ENCODE data around the gene PRKD2. TPM values are rescaled to one million over a fixed set of nuclear protein-coding genes. Genes with fewer than 3 reads are reported as not detected.
"Not testable (repeated sequence)": the region's sequence is repeated elsewhere in the genome, so short reads cannot be mapped to it uniquely, and the experiment has no call there.

PRKD2 gene
- total RNA-seq = 9.6 TPM
- long read RNA-seq, transcript PRKD2-201 (18 exons, 3,070 nt) = major isoform, 5 of 14 reads
- long read RNA-seq, partial matches to known transcripts = 4 of 14 reads
- long read RNA-seq, other reads (novel, unspliced or antisense) = 2 of 14 reads

- ATAC-seq (peak; percentile 86), DNase-seq (ENCODE audit: missing footprints) (peak; percentile 96)
- intact Hi-C loops (cut with DNase I) = no loop called here
These were observed at the start of gene PRKD2 for GRCh38 chr19:46717034-46717715. Gene PRKD2 (minus strand): TSS chr19:46717114. CDS start chr19:46716370, 744 bp downstream.

- DNase-seq (ENCODE audit: missing footprints) (no peak), ATAC-seq (peak; percentile 32)
- intact Hi-C loops (cut with DNase I) = no loop called here
These were observed 47.9 kb upstream of the PRKD2 start for GRCh38 chr19:46764817-46765291.

GRCh38 chr19:46762245-46762890 lies 45.5 kb upstream of the PRKD2 start:
- no peak for DNase-seq (ENCODE audit: missing footprints)
- intact Hi-C loops (cut with DNase I) = no loop called here
- ATAC-seq = no peak

- no peak for ATAC-seq
- DNase-seq (ENCODE audit: missing footprints) = no peak
- intact Hi-C loops (cut with DNase I) = no loop called here
These were observed 44.5 kb upstream of the PRKD2 start for GRCh38 chr19:46761418-46761831.

- intact Hi-C loops (cut with DNase I); ATAC-seq; DNase-seq (ENCODE audit: missing footprints): not testable (repeated sequence)
These were observed 44.0 kb upstream of the PRKD2 start for GRCh38 chr19:46760897-46761296.

GRCh38 chr19:46760363-46760762 lies 43.4 kb upstream of the PRKD2 start:
- intact Hi-C loops (cut with DNase I) = no loop called here
- no peak for DNase-seq (ENCODE audit: missing footprints)
- no peak for ATAC-seq

GRCh38 chr19:46759817-46760333 lies 43.0 kb upstream of the PRKD2 start:
- ATAC-seq = peak; percentile 40
- intact Hi-C loops (cut with DNase I) = loop anchor here (5.0 kb wide), 1 partner anchor 232 kb away; no protein-coding TSS in a partner anchor
- no peak for DNase-seq (ENCODE audit: missing footprints)

GRCh38 chr19:46759206-46759605 lies 42.3 kb upstream of the PRKD2 start:
- intact Hi-C loops (cut with DNase I) = loop anchor here (5.0 kb wide), 1 partner anchor 233 kb away; no protein-coding TSS in a partner anchor
- ATAC-seq = no peak
- no peak for DNase-seq (ENCODE audit: missing footprints)

- DNase-seq (ENCODE audit: missing footprints) (no peak), ATAC-seq (no peak)
- intact Hi-C loops (cut with DNase I) = loop anchor here (5.0 kb wide), 1 partner anchor 236 kb away; no protein-coding TSS in a partner anchor
These were observed 39.6 kb upstream of the PRKD2 start for GRCh38 chr19:46756544-46756888.

- intact Hi-C loops (cut with DNase I) = loop anchor here (5.0 kb wide), 1 partner anchor 236 kb away; no protein-coding TSS in a partner anchor
- no peak for ATAC-seq
- DNase-seq (ENCODE audit: missing footprints) = no peak
These were observed 39.1 kb upstream of the PRKD2 start for GRCh38 chr19:46755853-46756543.

GRCh38 chr19:46755077-46755852 lies 38.4 kb upstream of the PRKD2 start:
- DNase-seq (ENCODE audit: missing footprints) (no peak), ATAC-seq (peak; percentile 9)
- intact Hi-C loops (cut with DNase I) = loop anchor here (5.0 kb wide), 1 partner anchor 237 kb away; no protein-coding TSS in a partner anchor

- ATAC-seq = no peak
- no peak for DNase-seq (ENCODE audit: missing footprints)
- intact Hi-C loops (cut with DNase I) = no loop called here
These were observed 36.7 kb upstream of the PRKD2 start for GRCh38 chr19:46753420-46754155.

GRCh38 chr19:46748325-46749109 lies 31.6 kb upstream of the PRKD2 start:
- intact Hi-C loops (cut with DNase I) = loop anchor here (5.0 kb wide), 1 partner anchor 46 kb away; no protein-coding TSS in a partner anchor
- ATAC-seq (no peak), DNase-seq (ENCODE audit: missing footprints) (peak; percentile 81)

GRCh38 chr19:46746281-46747057 lies 29.6 kb upstream of the PRKD2 start, which contains the start of gene STRN4:
Gene STRN4 (minus strand): TSS chr19:46746450. CDS start chr19:46746430, 20 bp downstream.
- intact Hi-C loops (cut with DNase I) = loop anchor here (5.0 kb wide), 1 partner anchor 44 kb away; no protein-coding TSS in a partner anchor
- peak; percentile 70 for ATAC-seq

GRCh38 chr19:46745521-46746280 lies 28.8 kb upstream of the PRKD2 start, which contains the start of gene FKRP:
Gene FKRP (plus strand): TSS chr19:46746057. CDS start chr19:46755451, 9,394 bp downstream.
- ATAC-seq = peak; percentile 51
- intact Hi-C loops (cut with DNase I) = loop anchor here (5.0 kb wide), 1 partner anchor 43 kb away; no protein-coding TSS in a partner anchor
- DNase-seq (ENCODE audit: missing footprints) = no peak

More at GRCh38 chr19:46746281-46747057, 29.6 kb upstream of the PRKD2 start, which contains the start of gene STRN4:
- peak; percentile 85 for DNase-seq (ENCODE audit: missing footprints)

Data from Right ventricle myocardium inferior (tissue), 1 donor.